ENCODE data around the gene BIRC2.
A peak's percentile ranks its signal among the peaks of the same experiment; 100 is the strongest.
"Not testable (repeated sequence)": the region's sequence is repeated elsewhere in the genome, so short reads cannot be mapped to it uniquely, and the experiment has no call there.

Gene BIRC2

DNA sequence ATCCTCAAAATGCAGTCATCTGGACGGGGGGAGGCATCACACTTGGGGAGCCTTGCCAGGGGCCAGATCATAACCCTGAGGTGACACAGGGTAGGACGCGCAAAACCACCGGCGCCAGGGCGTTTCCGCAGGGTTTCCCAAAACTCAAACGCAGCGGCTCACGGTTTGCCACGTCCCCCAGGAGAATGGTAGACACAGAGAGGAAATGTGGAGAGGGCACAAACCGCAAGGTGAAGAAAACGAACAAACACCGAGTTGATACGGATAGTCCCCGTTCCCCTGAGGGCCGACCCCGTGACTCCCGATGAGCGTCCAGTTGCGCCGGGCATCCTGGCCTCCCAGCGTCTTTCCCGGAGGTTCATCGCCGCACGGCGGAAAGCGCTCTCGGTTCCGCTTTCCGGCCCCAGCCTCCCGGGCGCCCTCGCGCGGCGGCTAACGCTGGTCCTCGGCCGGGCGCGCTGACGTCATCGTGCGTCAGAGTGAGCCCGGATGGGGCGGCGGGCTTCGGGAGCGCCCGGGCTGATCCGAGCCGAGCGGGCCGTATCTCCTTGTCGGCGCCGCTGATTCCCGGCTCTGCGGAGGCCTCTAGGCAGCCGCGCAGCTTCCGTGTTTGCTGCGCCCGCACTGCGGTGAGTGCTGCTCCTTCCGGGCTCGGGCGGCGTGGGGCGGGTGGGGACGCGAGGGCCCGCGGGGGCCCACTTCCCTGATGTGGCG, at the start of gene BIRC2:
TSS of gene BIRC2 (plus strand) at position 467 of the 714 bp plus-strand sequence. CDS start 2,641 bp downstream, outside the sequence.
- DNase-seq, result peak; percentile 82 to 89

DNA sequence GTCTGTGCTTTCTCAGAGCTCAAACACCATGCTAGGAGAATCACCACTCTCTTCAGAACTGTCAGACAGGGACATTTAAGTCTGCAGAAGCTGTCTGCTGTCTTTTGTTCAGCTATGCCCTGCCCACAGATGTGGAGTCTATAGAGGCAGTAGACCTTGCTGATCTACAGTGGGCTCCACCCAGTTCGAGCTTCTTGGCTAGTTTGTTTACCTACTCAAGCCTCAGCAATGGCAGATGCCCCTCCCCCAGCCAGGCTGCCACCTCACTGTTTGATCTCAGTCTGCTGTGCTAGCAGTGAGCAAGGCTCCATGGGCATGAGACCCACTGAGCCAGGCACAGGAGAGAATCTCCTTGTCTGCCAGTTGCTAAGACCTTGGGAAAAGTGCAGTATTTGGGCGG, 46.2 kb upstream of the BIRC2 start:
- not testable (repeated sequence) for DNase-seq

DNA sequence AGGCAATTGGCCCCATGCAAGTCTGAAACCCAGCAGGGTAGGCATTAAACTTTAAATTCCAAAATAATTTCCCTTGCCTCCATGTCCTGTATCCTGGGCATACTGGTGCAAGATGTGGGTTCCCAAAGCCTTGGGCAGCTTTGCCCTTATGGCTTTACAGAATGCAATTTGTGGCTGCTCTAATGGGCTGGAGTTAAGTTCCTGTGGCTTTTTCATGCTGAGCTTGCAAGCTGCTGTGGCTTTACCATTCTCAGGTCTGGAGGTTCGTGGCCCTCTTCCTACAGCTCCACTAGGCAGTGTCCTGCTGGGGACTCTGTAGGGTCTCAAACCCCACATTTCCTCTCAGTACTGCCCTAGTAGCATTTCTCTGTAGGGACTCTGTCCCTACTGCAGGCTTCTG, 44.8 kb upstream of the BIRC2 start:
- no peak for DNase-seq

DNA sequence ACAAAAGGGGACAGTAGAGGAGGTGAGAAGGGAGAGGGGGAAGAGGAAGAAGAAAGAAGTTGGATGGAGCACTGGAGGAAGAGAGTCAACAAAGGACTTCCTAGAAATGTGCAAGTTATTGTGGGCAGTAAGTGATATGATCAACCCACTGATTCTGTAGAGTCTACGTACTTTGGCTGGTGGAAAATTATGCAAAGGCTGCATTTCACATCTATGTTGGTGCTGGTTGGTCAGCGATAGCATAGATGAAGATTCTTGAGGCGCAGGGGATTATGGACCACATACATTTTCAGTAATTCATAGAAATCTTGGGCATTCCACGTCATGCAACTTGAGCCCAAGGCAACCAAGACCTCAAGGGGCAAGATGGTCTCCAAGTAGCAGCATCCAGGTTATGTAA, 42.3 kb upstream of the BIRC2 start:
- DNase-seq, result no peak

DNA sequence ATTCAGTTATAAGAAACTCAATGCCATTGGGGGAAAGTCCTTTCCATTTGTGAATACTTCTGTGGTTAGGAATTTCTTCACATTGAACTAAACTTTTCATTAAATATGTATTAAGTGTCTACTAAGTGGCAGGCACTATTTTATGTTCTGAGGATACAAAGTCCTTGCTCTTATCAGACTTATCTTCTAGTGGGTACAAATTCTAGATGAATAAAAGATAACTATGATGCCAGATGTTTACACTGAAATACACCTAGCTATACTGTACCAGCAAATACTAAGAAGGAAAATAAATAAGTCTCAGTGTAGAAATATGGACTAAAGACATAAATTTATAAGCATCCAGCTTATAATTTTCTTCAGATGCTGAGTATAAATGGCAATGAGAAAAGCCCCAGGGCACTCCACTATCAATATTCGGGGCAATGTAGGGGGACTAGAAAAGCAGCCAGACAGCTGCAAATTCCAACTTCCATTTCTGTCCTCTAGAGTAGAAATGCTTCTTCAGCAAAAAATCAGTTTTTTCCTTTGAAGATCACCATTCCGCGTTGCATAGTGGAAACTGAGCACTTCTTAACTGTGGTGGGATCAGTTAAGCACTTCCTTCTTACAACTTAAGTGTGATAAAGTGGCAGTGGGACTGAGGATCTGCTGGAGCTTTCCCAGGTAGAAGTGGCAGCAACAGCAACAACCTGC, 41.5 kb upstream of the BIRC2 start:
- no peak for DNase-seq

DNA sequence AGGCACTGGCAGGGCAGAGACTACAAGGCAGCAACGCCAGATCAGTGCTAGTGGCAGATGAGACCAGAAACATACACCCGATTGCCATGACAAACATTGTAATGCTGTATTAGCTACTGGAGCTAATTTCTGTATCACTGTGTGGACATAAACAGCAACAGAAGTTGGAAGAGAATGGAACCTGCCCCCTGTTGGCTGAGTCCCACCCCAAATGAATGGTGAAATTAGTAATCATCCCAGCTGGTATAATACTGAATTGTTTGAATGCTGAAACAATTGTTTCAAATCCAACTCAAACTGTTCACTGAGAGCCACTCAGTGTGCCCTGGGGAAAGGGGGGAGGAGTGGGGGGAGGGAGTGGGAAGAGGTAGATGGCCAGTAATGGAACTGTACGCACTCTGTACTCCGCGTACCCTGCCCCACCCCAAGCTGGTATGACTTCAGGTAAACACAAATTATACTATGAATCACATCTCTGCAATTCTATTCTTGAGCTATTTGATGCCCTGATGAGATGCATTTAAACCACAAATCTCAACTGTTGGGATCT, 40.9 kb upstream of the BIRC2 start:
- DNase-seq, result no peak

DNA sequence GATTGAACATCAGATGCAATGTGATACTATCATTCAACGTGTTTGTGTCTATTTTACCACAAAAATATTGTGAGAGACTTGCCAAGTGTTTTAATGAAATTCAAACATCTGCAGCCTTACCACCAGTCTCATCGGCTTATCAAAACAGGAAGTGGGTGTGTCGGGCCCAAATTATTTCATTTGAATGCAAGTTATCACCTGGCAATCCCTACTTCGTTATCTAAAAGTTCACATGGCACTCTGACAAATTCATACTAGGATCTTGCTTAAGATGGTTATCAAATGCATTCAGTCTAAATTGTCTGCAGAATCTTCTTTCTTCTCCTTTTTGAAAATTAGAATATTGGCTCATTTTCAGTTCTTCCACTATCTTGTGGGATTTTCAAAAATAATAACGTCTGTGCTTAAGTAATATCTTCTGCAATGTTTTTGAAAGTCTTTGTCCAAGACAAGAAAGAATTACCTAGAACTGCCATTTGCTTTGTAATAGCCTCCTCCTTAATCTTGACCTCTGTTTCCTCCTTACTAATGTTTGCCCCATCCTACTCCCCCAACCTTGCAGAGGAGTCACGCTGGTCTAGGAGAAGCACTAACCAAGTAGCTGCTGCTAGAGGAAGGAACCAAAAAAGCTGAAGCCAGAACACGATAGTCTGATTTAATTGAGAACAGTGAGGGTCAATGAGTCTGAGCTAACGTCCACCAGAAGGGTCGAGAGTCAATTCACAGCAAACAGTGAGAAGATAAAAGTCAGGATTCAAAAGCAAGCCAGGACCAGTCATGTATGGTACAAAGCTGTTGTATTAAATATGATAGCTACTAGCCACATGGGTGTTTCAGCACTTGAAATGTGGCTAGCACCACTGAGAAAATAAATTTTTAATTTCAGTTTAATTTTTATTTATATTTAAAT, 39.9 kb upstream of the BIRC2 start:
- DNase-seq, result no peak

DNA sequence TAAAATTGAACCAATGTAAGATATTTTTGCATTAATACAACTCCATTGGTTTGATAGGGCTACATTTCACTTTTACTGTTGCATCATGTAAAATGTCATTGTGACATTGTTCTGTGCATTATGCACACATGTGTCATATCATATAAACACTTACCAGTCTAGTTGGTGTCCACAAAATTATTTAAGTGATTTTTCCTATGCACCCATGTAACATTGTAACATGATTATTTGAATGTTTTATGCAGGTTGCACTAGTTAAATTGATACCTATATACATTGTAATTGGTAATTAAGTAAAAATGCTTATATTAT, 39.3 kb upstream of the BIRC2 start:
- DNase-seq, result no peak

DNA sequence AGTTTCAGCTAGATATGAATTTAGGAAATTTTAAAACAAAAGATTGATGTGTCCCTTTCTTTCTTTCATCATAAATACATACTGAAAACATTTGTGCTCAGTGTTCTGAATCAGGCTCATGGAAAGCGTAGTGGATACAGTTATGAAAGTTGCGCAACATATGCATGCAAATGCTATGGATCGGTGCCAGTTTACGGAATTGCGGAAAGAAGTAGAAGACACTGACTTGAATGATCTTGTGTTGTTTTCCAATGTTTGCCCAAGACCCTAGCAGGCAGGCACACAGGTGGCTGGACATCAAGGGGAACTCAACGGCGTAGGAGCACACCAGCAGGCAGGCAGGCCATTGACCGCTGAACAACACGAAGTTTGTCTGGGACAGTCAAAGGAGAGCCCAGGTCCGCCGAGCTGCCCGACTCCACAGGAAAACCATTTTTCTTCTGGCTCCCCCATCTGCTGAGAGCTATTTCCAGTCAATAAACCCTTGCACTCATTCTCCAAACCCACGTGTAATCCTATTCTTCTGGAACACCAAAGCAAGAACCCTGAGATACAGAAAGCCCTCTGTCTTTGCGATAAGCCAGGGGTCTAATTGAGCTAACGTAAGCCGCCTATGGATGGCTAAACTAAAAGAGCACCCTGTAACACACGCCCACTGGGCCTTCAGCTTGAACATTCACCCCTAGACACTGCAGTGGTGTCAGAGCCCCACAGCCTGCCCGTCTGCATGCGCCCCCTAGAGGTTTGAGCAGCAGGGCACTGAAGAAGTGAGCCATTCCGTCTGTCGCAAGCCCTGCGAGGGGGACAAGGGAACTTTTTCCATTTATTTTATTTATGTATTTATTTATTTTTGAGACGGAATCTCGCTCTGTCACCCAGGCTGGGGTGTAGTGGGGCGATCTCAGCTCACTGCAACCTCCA, 37.1 kb upstream of the BIRC2 start:
- DNase-seq, result no peak

DNA sequence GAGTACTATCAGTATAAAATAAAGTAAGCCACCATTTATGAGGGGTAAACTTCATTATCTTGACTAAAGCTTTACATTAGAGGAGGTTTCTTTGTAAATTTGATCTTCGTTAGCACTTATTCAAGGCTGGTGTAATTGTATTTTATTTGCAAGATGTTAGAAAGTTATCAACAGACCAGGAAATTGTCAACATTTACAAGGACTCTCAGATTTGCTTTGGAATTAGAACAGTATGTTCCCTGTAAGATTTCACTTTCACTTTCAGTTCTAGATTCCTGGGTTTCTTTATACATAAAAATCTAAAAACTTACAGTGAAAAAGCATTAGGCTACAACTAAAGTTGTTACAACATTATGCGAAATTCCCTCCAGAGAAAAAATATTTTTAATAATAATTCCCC, 34.3 kb upstream of the BIRC2 start:
- DNase-seq, result no peak

DNA sequence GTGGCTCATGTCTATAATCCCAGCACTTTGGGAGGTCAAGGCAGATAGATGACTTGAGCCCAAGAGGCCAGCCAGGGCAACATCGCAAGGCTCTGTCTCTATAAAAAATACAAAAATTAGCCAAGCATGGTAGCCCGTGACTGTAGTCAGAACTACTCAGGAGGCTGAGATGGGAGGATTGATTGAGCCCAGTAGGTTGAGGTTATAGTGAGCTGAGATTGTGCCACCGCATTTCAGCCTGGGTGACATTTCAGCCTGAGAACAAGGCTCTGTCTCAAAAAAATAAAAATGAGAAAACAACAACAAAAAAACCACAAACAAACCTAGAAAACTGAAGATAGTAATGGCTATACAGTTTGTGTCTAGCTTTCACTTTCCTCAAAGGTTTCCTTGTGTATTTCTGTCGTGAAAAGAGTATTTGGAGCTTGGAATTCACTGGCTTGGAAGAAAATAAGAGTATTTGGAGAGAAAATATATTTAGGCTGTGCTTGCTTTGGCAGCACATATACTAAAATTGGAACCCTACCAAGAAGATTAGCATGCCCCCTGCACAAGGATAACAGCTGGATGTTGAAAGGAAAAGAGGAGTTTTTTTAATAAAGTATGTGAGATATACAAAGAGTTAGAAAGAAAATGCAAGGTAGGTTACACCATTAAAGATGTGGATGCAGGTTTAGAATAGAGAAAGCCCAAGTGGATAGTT, 33.6 kb upstream of the BIRC2 start:
- no peak for DNase-seq

DNA sequence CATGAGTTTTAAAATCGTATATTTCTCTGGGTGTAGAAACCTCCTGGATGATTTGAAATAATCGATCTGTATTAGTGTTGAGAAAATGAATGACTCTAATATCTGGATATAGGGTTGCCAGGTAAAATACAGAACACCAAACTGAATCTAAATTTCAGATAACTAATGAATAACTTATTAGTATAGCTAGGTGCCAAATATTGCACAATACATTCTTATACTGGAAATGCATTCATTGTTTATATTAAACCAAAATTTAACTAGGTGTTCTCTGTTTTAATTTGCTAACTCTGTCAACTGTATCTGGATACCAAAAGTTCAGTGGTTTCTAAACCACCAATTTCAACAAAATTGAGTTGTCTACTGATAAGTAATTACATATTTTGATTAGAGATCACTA, 32.2 kb upstream of the BIRC2 start:
- no peak for DNase-seq

DNA sequence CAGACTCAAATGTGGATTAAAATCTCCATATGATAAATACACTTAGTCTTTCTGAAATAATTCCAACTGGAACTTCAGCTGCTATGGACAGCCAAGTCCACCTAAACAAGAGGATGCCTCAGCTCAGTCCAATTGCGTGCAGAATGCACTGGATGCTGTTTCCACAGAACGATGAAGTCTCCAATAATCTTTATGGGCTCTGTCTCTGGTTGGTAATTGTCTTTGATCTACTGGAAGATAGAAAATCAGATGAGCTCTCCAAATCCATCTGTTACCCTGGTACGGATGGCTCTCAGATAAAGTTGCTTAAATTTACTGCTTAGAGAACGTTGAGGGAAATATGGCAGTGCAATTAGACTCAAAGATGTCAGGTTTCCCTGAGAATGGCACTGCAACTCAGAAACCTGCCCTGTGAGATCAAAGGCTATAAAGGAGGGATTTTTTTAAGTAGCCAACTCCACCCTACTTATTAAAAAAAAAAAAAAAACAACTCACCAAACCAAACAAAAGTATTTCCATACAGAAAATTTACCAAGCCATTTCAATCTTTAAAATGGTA, 30.6 kb upstream of the BIRC2 start:
- DNase-seq, result no peak

DNA sequence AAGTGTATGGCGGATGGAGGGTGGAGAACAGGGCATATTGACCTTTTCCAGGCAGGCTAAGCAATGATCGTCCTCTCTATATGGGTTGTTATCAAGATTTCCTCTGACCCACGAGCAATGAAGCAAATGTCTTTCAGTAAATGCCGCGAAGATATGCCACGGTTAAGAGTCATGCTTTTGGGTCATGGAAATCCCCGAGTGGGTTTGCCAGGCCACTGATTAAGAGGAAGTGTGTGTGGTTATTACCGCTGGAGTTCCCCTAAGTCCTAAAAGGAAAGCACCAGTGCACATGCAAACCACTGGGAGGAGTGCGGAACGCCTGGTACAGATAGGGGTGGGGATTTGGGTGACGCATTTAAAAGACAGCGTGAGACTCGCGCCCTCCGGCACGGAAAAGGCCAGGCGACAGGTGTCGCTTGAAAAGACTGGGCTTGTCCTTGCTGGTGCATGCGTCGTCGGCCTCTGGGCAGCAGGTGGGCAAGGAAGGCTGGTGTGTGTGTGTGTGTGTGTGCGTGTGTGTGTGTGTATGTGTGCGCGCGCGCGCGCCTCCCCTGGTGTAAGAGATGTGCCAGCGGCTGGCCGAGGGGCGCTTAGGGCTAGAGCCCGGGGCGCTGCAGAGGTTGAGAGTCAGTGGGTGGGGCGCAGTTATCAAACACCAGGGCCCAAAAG, 29.8 kb upstream of the BIRC2 start, which contains the start of gene BIRC3:
TSS of gene BIRC3 (plus strand) at position 386 of the 669 bp plus-strand sequence. CDS start 7,026 bp downstream, outside the sequence.
- DNase-seq, result peak; percentile 60 to 79

DNA sequence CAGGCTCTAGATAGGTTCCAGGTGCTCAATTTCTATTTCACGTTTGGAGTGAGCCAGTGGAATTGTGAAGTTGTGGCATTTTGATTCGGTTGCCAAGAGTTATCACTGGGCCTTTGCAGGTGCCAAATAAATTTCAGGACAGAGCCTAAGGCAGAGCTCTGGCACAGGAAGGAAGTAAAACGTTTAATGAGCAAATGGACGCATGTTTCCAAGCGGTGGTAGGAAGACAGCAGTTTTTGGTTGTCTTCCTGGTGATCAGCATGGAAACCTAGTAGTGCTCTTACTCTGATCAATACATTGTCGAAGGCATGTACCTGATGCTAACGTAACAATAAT, 29.3 kb upstream of the BIRC2 start:
- no peak for DNase-seq

DNA sequence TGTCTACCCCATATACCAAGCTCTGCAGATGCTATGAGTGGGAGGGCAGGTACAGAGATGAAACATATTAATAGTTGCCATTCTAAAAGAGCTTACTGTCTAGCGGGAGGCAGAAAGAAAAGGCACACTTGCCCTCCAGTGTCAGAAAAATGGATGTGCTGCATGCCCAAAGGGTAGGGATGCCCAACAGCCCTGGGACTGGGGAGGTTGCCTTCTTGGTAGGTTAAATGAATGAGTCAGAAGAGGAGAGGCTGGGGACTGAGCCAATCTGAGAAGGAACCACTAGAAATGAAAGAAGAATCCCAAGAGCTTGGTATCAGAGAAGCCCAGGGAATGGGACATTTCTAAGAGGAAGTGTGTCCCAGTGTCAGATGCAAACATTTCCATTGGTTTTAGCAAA, 28.5 kb upstream of the BIRC2 start:
- no peak for DNase-seq

DNA sequence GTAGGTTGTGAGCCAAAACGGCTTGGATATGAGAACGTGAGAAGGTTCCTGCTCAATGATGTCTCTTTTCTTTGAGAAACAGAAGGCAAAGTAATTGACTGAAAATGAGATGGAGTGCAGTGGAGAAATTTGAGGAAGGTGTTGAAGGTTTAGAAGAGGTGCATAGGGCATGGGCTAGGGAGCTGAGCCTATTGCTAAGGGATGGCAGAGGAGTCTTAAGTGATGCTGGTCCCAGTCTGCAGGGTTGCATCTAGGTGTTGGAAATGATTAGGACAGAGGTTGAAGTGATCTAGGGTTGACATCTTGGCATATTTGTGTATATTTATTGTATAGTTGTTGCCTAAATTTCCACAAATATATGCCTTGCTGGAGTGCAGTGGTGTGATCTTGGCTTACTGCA, 27.5 kb upstream of the BIRC2 start:
- no peak for DNase-seq

DNA sequence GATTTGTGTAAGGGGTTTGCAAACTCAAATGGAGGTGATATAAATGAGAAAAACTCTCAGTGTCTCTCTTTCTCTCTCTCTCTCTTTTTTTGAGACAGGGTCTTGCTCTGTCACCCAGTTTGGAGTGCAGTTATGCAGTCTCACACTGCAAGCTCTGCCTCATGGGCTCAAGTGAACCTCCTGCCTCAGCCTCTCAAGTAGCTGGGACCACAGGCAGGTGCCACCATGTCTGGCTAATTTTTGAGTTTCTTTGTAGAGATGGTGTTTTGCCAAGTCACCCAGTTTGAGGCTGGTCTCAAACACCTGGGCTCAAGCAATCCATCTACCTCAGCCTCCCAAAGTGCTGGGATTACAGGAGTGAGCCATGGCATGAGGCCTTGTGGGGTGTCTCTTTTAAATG, 26.8 kb upstream of the BIRC2 start:
- no peak for DNase-seq

DNA sequence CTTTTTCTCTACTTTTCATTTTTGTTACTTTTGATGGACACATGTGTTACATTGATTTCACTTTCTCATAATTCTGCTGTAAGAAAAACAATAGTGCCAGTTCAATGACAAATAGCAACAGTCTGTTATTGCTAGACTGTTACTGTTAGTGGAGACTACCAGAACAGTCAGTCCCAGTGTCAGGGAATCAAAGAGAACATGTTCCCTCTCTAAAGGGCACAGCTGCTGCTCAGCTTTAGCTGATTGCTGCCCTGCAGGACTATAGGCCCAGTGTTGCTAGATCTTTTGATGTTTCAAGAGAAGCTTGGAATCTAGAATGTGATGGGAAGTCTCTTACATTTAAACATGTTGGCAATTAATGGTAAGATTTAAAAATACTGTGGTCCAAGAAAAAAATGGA, 26.3 kb upstream of the BIRC2 start:
- no peak for DNase-seq

DNA sequence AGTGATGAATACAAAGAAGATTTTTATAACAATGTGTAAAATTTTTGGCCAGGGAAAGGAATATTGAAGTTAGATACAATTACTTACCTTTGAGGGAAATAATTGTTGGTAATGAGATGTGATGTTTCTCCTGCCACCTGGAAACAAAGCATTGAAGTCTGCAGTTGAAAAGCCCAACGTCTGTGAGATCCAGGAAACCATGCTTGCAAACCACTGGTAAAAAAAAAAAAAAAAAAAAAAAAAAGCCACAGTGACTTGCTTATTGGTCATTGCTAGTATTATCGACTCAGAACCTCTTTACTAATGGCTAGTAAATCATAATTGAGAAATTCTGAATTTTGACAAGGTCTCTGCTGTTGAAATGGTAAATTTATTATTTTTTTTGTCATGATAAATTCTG, 24.5 kb upstream of the BIRC2 start:
- DNase-seq, result no peak
